GM18870 (cell line): ENCODE measurements around the gene PIP.
"Not testable (repeated sequence)": the region's sequence is repeated elsewhere in the genome, so short reads cannot be mapped to it uniquely, and the experiment has no call there.

ENCODE experiments used
- ATAC-seq: cut with Tn5 transposase; IDR thresholded peaks from one replicate; pipeline ENCODE4 v1.9.1; 2021; ENCODE audit warnings: moderate library complexity; ENCODE audit not compliant: unreplicated experiment

Gene PIP, protein sequence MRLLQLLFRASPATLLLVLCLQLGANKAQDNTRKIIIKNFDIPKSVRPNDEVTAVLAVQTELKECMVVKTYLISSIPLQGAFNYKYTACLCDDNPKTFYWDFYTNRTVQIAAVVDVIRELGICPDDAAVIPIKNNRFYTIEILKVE

DNA sequence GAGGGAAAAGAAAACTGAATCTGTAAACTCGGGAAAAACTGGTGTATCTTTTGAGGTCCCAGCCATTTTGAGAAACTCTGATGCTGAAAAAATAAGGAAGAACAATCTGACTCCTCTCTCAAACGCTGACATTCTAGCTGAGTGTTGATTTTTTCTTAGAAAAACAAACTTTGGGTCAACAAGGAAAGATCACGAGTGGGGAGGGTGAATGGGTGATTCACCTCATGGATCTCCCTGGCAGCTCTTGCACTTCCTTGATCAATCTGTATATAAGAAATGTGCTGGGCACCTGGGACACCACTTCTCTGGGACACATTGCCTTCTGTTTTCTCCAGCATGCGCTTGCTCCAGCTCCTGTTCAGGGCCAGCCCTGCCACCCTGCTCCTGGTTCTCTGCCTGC, at the start of gene PIP:
PIP (plus strand) TSS at position 297 of the 400 bp plus-strand sequence; CDS start at position 337, 40 bp downstream.
- ATAC-seq, result no peak

GRCh38 chr7:143085109-143085508, 46.8 kb upstream of the PIP start:
- ATAC-seq, result no peak

- not testable (repeated sequence) for ATAC-seq
Observed at GRCh38 chr7:143085610-143086009, 46.3 kb upstream of the PIP start.

DNA sequence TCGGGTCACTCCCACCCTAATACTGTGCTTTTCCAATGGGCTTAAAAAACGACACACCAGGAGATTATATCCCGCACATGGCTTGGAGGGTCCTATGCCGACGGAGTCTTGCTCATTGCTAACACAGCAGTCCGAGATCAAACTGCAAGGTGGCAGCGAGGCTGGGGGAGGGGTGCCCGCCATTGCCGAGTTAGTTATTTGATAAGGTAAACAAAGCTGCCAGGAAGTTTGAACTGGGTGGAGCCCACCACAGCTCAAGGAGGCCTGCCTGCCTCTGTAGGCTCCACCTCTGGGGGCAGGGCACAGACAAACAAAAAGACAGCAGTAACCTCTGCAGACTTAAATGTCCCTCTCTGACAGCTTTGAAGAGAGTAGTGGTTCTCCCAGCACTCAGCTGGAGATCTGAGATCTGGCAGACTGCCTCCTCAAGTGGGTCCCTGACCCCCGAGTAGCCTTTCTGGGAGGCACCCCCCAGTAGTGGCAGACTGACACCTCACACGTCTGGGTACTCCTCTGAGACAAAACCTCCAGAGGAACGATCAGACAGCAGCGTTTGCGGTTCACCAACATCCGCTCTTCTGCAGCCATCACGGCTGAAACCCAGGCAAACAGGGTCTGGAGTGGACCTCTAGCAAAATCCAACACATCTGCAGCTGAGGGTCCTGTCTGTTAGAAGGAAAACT, 43.2 kb upstream of the PIP start:
- not testable (repeated sequence) for ATAC-seq

DNA sequence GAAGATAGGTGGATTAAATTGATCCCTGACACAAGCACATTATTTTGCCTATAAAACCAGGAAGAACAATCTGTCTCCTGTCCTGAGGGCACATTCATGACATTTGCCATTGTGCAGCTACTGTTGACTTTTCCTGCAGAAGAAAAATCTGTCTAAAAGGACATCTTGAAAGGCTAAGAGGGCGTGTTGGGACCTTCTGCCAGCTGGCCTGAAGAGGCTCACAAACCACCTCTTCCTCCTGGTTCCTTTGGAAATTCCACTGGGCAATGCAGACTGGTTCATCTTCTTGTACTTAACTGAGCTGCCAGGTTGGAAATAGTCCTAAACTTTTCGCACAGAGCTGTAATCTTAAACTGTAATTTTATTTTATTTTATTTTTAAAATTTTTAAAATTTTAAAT, 35.7 kb upstream of the PIP start:
- no peak for ATAC-seq

GRCh38 chr7:143099579-143099978, 32.3 kb upstream of the PIP start:
- not testable (repeated sequence) for ATAC-seq

DNA sequence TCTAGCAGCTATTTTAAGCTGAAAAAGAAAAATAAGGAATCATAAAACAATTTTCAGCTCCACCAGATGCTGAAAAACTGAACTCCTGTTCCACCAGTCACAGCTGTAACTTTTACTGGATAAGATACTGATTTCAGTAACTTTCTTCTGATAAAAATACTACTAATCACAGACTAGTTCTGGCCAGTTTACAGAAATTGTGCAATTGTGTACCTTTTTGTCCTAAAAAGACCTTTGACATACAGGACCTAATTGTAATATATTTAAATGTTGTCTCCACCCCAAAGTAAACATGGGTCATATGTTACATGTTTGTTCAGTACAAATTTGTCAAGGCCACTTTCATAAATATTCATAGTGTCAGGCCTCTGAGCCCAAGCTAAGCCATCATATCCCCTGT, 27.1 kb upstream of the PIP start:
- ATAC-seq, result no peak

DNA sequence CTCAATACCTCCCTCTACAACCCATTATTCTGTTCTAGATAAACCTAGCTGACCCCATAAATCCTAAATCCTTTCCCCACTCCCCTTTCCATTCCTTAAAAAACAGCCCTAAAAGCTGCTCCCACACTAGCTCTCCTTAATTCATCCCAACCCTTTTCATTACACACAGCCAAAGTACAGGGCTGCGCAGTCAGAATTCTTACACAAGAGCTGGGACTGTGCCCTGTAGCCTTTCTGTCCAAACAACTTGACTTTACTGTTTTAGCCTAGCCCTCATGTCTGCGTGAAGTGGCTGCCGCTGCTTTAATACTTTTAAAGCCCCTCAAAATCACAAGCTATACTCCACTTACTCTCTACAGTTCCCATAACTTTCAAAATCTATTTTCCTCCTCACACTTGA, 23.9 kb upstream of the PIP start:
- not testable (repeated sequence) for ATAC-seq

DNA sequence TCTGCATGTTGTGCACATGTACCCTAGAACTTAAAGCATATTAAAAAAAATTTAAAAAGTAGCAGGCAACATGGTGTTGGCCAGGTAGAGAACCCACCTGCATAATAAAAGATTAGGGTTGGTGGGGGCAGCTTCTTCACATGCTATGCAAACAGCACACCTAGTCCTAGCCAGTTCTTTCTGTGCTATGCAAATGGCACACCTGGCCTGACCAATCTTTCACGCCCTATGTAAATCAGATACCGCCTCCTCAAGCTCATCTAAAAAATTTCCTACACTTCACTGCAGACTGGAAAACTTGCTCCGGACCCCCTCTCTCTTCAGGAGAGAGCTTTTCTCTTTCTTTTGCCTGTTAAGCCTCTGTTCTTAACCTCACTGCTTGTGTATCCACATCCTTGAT, 14.5 kb upstream of the PIP start:
- ATAC-seq, result no peak

DNA sequence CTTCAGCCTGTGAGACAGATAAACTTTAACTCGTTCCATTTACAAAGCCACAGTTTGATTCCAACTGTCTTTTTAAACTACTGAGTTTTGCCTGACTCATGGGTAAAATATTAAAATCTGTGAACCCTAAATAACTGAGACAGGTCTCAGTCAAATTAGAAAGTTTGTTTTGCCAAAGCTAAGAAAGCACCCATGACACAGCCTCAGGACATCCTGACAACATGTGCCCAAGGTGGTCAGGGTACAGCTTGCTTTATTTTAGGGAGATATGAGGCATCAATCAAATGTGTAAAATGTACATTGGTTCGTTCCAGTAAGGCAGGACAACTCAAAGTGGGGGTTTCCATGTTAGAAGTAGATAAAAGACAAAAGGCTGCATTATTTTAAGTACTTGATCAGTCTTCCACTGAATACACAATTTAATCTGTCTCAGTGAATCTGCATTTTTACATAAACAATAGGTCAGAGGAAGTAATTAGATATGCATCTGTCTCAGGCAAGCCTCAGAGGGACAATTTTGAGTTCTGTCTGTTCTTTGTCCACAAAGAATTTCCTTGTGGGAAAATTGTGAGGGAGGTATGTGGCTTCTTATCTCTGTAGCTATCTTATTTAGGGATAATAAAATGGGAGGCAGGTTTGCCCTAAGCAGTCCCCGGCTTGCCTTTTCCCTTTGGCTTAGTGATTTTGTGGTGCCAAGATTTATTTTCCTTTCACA, 11.0 kb upstream of the PIP start:
- ATAC-seq, result no peak

GRCh38 chr7:143123326-143123725, 8.6 kb upstream of the PIP start:
- ATAC-seq, result not testable (repeated sequence)

DNA sequence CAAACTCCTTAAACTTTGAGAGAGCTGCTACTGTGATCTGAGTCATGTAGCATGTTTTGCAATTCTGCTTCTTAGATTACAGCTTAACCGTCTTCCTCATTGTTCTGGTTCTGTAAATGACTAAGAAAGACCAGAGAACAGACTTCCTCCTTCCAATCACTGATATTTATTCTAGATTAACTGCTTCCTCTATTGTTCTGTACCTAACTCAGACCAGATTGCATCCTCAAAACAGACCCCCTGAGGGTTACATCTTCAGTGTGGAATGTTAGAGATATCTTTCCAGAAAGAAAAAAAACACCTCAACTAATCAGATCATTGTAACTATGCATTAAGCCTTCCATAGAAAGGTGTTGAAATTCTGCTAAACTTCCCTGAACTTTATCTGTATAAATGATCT, 5.7 kb upstream of the PIP start:
- ATAC-seq, result no peak

GRCh38 chr7:143129051-143129450, 2.8 kb upstream of the PIP start:
- no peak for ATAC-seq

DNA sequence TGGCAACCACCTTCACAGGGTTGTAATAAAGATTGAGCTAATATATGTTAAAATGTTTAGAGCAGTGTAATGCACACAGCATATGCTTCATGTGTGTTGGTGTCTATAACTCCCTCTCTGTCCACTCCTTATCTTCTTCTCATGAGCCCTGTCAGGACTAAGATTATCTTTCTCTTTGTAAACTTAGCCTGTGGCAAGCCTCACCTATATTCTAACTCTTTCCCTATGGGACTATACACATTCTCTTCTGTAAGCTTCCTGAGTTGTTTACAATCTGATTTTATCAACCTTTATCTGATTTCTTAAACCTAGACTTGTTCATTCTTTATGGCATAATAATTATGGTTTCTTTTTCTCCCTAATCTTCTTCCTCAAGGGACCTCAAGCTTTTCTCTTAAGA, 2.4 kb upstream of the PIP start:
- no peak for ATAC-seq

DNA sequence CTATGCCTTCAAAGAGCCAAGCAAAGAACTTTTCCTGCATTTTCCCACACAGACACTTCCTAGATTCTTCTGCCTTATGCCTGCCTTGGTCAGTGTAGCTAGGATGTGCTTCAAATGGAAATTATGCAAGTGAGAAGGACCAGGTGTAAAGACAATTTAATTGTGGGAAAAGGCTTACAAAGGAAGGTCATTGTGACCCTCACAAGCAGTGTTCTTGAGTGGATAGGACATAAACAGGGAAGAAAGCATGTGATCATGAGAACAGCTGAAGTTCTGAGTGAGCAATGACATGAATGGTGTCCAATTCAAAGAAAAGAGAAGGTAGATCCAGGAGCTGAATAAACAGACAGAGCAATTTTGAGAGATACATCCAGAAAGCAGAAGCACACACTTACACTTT, 1.3 kb upstream of the PIP start:
- no peak for ATAC-seq

DNA sequence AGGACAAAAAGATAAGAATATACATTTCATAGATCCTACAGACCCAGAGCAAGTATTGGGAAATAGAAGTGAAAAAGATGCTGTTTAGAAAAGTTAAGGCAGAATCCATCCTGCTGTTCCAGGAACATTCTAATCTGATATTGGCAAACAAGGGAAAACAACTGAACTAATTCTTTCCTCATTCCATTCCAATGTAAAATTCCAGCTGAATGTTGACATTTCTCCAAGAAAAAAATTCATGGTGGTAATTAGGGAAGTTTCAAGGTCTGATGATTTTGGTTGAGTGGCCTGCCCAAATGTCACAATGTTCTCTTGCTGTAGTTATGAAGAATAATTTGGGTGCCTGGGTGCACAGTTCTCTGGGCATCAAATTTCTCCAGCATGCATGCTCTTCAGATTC, 15.2 kb downstream of the PIP start:
- ATAC-seq, result no peak

- no peak for ATAC-seq
Observed at GRCh38 chr7:143148050-143148449, 16.2 kb downstream of the PIP start.

GRCh38 chr7:143148651-143149050, 16.8 kb downstream of the PIP start:
- ATAC-seq, result no peak

GRCh38 chr7:143150696-143151095, 18.8 kb downstream of the PIP start:
- ATAC-seq, result not testable (repeated sequence)

DNA sequence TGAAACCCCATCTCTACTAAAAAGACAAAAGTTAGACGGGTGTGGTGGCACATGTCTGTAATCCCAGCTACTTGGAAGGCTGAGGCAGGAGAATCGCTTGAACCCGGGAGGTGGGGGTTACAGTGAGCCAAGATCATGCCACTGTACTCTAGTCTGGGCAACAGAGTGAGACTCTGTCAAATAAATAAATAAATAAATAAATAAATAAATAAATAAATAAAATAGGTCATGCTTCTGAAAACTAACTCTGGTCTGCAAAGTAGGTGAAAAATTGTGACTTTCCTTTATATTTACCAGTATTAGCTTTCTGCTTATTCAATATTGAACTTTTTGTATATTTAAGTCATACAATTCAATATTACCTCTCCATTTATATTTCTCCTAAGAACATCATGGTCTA, 26.7 kb downstream of the PIP start:
- ATAC-seq, result not testable (repeated sequence)

DNA sequence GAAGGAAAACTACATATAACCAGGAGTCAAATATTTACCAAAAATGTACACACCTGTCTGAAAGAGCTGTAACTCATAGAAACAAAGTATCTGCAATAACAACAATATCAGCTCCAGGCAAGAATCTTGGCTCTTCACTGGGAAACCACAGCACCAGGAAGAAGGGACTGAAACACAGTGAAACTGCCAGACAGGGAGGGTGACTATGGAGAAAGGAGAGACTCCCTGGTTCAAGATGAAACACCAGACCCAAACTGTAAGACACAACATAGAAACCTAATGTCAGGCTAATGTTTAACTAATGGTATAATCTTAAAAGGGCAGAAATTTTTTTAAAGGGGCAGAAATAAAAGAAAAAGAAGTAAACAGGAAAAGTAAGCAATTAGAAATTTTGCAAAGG, 39.8 kb downstream of the PIP start:
- ATAC-seq, result no peak

GRCh38 chr7:143172354-143172753, 40.5 kb downstream of the PIP start:
- no peak for ATAC-seq
